Mesendoderm (in vitro differentiated cells): ENCODE measurements around the gene PTGDR2.

Experiments used
- DNase-seq: peaks from one replicate; pipeline ENCODE4 v3.0.0; 2013
- H2AK5ac ChIP-seq: 2 replicates; pipeline ENCODE4 v1.6.1; 2013; ENCODE audit warnings: low read length, inconsistent platforms
- H2BK120ac ChIP-seq: 2 replicates; pipeline ENCODE4 v1.6.1; 2013; ENCODE audit warnings: low read depth, mild to moderate bottlenecking, low read length, moderate library complexity, mixed read lengths
- H2BK15ac ChIP-seq: replicated peaks from 2 replicates; pipeline ENCODE4 v1.6.1; 2013; ENCODE audit warnings: low read depth, mild to moderate bottlenecking, moderate library complexity
- H2BK5ac ChIP-seq: 2 replicates; pipeline ENCODE4 v1.6.1; 2013; ENCODE audit warnings: low read length, inconsistent platforms
- H3K18ac ChIP-seq: 2 replicates; pipeline ENCODE4 v1.6.1; 2013; ENCODE audit warnings: mild to moderate bottlenecking, low read length, mixed read lengths
- H3K23ac ChIP-seq: one replicate; pipeline ENCODE4 v1.6.1; 2013; ENCODE audit warnings: low read length
- H3K27ac ChIP-seq: 2 replicates; pipeline ENCODE4 v1.5.1; 2013; ENCODE audit warnings: low read depth, mild to moderate bottlenecking, inconsistent platforms, low read length, moderate library complexity
- H3K27me3 ChIP-seq: 2 replicates; pipeline ENCODE4 v1.6.1; 2013; ENCODE audit warnings: low read length, control low read depth, mild to moderate bottlenecking, inconsistent platforms; ENCODE audit not compliant: insufficient read depth, poor library complexity
- H3K36me3 ChIP-seq: 2 replicates; pipeline ENCODE4 v1.6.1; 2013; ENCODE audit warnings: low read length, inconsistent platforms; ENCODE audit not compliant: control insufficient read depth, insufficient read depth
- H3K4ac ChIP-seq: one replicate; pipeline ENCODE4 v1.6.1; 2013; ENCODE audit warnings: low read depth, mild to moderate bottlenecking, low read length, moderate library complexity
- H3K4me1 ChIP-seq: 2 replicates; pipeline ENCODE4 v1.6.1; 2013; ENCODE audit warnings: low read depth, low read length, inconsistent platforms; ENCODE audit not compliant: control insufficient read depth
- H3K4me2 ChIP-seq: 2 replicates; pipeline ENCODE4 v1.6.1; 2013; ENCODE audit warnings: low read length
- H3K4me3 ChIP-seq: 2 replicates; pipeline ENCODE4 v1.5.1; 2013; ENCODE audit warnings: mild to moderate bottlenecking, low read length
- H3K56ac ChIP-seq: one replicate; pipeline ENCODE4 v1.6.1; 2013; ENCODE audit warnings: low read length
- H3K79me1 ChIP-seq: 2 replicates; pipeline ENCODE4 v1.6.1; 2013; ENCODE audit warnings: low read length, inconsistent platforms
- H3K79me2 ChIP-seq: 2 replicates; pipeline ENCODE4 v1.6.1; 2013; ENCODE audit warnings: mild to moderate bottlenecking, low read length; ENCODE audit not compliant: control insufficient read depth, insufficient read depth
- H3K9ac ChIP-seq: 2 replicates; pipeline ENCODE4 v1.6.1; 2013; ENCODE audit warnings: low read length, inconsistent platforms
- H4K5ac ChIP-seq: one replicate; pipeline ENCODE4 v1.6.1; 2013; ENCODE audit warnings: low read length
- H4K8ac ChIP-seq: one replicate; pipeline ENCODE4 v1.6.1; 2013; ENCODE audit warnings: low read depth, mild to moderate bottlenecking, control low read depth, low read length, moderate library complexity
- WGBS: extraction: QIAGEN DNeasy Blood & Tissue Kit; methylation state at CpG from one replicate; pipeline ENCODE4 v1.1.7; 2013; ENCODE audit warnings: low lambda C conversion rate, missing lambda C conversion rate; ENCODE audit not compliant: insufficient coverage; ENCODE audit errors: extremely low coverage; 5-methylcytosine and 5-hydroxymethylcytosine counted together

PTGDR2 gene

GRCh38 chr11:60869451-60869825 is 13.7 kb upstream of the PTGDR2 start:
- Histone ChIP-seq H3K79me1 (no peaks in the 10 kb centered on the region), H3K23ac (no peak overlapping the region), H3K4me1 (no peaks in the 10 kb centered on the region), H4K8ac (no peak overlapping the region), H2BK5ac (no peak overlapping the region), H3K4me3 (no peak overlapping the region), H3K18ac (no peak overlapping the region), H2AK5ac (no peak overlapping the region), H3K79me2 (no peaks in the 10 kb centered on the region), H2BK15ac (no peak overlapping the region), H3K56ac (no peak overlapping the region), H4K5ac (no peak overlapping the region), H3K4ac (no peak overlapping the region), H3K36me3 (no peaks in the 10 kb centered on the region), H2BK120ac (no peak overlapping the region), H3K4me2 (no peak overlapping the region), H3K27me3 (no peaks in the 10 kb centered on the region), H3K27ac (no peak overlapping the region), H3K9ac (no peak overlapping the region)
- WGBS, result no CpG with 5 or more reads among the region's 7 CpGs
- DNase-seq, result no peak

GRCh38 chr11:60868682-60869450 is 13.1 kb upstream of the PTGDR2 start:
- WGBS, result no CpG with 5 or more reads among the region's 10 CpGs
- Histone ChIP-seq H2AK5ac (no peak overlapping the region), H3K23ac (no peak overlapping the region), H3K79me1 (no peaks in the 10 kb centered on the region), H4K5ac (no peak overlapping the region), H3K18ac (no peak overlapping the region), H3K27ac (no peak overlapping the region), H4K8ac (no peak overlapping the region), H3K79me2 (no peaks in the 10 kb centered on the region), H2BK15ac (no peak overlapping the region), H3K4me2 (no peak overlapping the region), H3K27me3 (no peaks in the 10 kb centered on the region), H3K36me3 (no peaks in the 10 kb centered on the region), H2BK120ac (no peak overlapping the region), H3K4me3 (no peak overlapping the region), H3K56ac (no peak overlapping the region), H3K9ac (no peak overlapping the region), H2BK5ac (no peak overlapping the region), H3K4ac (no peak overlapping the region), H3K4me1 (no peaks in the 10 kb centered on the region)
- no peak for DNase-seq

GRCh38 chr11:60867871-60868681 is 12.3 kb upstream of the PTGDR2 start:
- Histone ChIP-seq H3K27me3 (no peaks in the 10 kb centered on the region), H3K4me3 (no peak overlapping the region), H2BK5ac (no peak overlapping the region), H3K79me1 (no peaks in the 10 kb centered on the region), H3K4me2 (no peak overlapping the region), H3K56ac (no peak overlapping the region), H2AK5ac (no peak overlapping the region), H3K9ac (no peak overlapping the region), H3K18ac (no peak overlapping the region), H3K79me2 (no peaks in the 10 kb centered on the region), H3K23ac (no peak overlapping the region), H3K36me3 (no peaks in the 10 kb centered on the region), H3K4ac (no peak overlapping the region), H4K5ac (no peak overlapping the region), H2BK15ac (no peak overlapping the region), H2BK120ac (no peak overlapping the region), H3K4me1 (no peaks in the 10 kb centered on the region), H3K27ac (no peak overlapping the region), H4K8ac (no peak overlapping the region)
- DNase-seq, result no peak
- WGBS, result no CpG with 5 or more reads among the region's 10 CpGs

GRCh38 chr11:60866911-60867870 is 11.4 kb upstream of the PTGDR2 start, which contains the start of gene ZP1:
TSS of gene ZP1 (plus strand) at chr11:60867542. CDS start at chr11:60867562, 20 bp downstream.
- Histone ChIP-seq H3K36me3 (no peaks in the 10 kb centered on the region), H2AK5ac (no peak within 1 kb of the TSS), H3K27me3 (no peaks in the 10 kb centered on the region), H3K4ac (no peak within 1 kb of the TSS), H3K27ac (no peak within 1 kb of the TSS), H2BK120ac (no peak within 1 kb of the TSS), H3K56ac (no peak within 1 kb of the TSS), H3K23ac (no peak within 1 kb of the TSS), H2BK5ac (no peak within 1 kb of the TSS), H3K9ac (no peak within 1 kb of the TSS), H4K8ac (no peak within 1 kb of the TSS), H3K18ac (no peak within 1 kb of the TSS), H3K79me1 (no peaks in the 10 kb centered on the region), H3K4me1 (no peaks in the 10 kb centered on the region), H3K4me3 (no peak within 1 kb of the TSS), H4K5ac (no peak within 1 kb of the TSS), H3K79me2 (no peaks in the 10 kb centered on the region), H2BK15ac (no peak within 1 kb of the TSS), H3K4me2 (no peak within 1 kb of the TSS)
- DNase-seq, result peak; percentile 23
- no CpG with 5 or more reads among the region's 13 CpGs for WGBS

GRCh38 chr11:60864856-60865513 is 9.2 kb upstream of the PTGDR2 start:
- H3K79me1 ChIP-seq, result no peaks in the 10 kb centered on the region
- no peaks in the 10 kb centered on the region for H3K27me3 ChIP-seq
- H3K23ac ChIP-seq, result no peak overlapping the region
- H4K5ac ChIP-seq, result no peak overlapping the region
- no peaks in the 10 kb centered on the region for H3K36me3 ChIP-seq
- no peak overlapping the region for H4K8ac ChIP-seq
- H2BK15ac ChIP-seq, result no peak overlapping the region
- H3K56ac ChIP-seq, result no peak overlapping the region
- no peak overlapping the region for H2BK120ac ChIP-seq
- H3K9ac ChIP-seq, result no peak overlapping the region
- no peaks in the 10 kb centered on the region for H3K4me1 ChIP-seq
- no peak overlapping the region for H3K4me3 ChIP-seq
- no peak for DNase-seq
- no peaks in the 10 kb centered on the region for H3K79me2 ChIP-seq
- no peak overlapping the region for H3K27ac ChIP-seq
- no peak overlapping the region for H3K4ac ChIP-seq
- no peak overlapping the region for H3K18ac ChIP-seq
- no peak overlapping the region for H3K4me2 ChIP-seq
- no CpG with 5 or more reads among the region's 7 CpGs for WGBS
- H2AK5ac ChIP-seq, result no peak overlapping the region
- no peak overlapping the region for H2BK5ac ChIP-seq
